ENCODE data around the gene MEGF6. TPM values are rescaled to one million over a fixed set of nuclear protein-coding genes. Genes with fewer than 3 reads are reported as not detected.

MEGF6 gene
- total and polyA plus RNA-seq, 2 of the 8 experiments (the other 6 are each of a cell fraction or from before 2014, with no cell fraction given): 4.1 to 14.8 TPM

DNA sequence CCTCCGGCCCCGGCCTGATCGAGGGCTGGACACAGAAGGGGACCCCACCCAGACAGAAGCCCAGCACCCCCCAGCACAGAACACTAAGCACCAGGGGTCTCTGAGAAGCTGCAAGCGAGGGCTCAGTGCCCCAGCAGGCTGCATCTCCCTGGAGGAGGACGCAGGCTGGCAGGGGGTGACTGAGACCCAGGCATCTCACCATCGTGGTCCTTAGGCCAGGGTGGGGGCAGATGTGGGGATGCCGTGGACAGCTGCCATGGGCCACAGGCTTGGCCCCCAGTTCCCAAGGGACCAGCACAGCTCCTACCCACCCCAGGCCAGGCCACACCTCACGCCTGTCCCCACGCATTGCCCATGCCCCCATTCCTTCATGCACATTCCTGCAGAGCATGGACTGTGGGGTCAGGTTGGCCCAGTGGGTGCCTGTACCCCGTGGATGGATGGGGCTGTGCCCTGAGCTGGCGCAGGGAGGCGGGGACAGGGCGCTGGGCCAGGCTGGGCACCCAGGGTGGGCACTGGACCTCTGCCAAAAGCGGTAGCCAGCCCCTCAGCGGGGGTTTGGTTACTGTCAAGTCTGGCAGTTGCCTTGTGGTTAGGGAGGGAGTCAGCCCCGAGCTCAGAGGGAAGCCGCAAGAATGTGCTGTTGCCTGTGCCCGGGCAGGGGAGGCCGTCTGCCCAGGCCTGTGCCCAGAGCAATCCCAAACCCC, 95.4 kb downstream of the MEGF6 start:
- Histone ChIP-seq H3K18ac (ENCODE audit: extremely low read depth, low read length) (no peak overlapping the region), H4K20me1 (replicated peaks in 1 of 2; ENCODE audit: control insufficient read depth in 1 of 2, insufficient read depth in 2 of 2, low read length in 2 of 2) (peaks cover 0 to 10% of the 10 kb centered on the region in 2 experiments), H3K9ac (replicated peaks in 1 of 4; ENCODE audit: extremely low read depth in 1 of 4, low read depth in 3 of 4, low read length in 3 of 4) (no peak overlapping the region; a peak in 1 of 7 replicates), H3K23ac (ENCODE audit: insufficient read length) (no peak overlapping the region), H2BK120ac (replicated peaks; ENCODE audit: low read depth, low read length) (no peak overlapping the region), H4K5ac (ENCODE audit: insufficient read length, low read depth, low read length) (no peak overlapping the region), H3K27me3 (replicated peaks in 1 of 4; ENCODE audit: control insufficient read depth in 3 of 4, extremely low read depth in 1 of 4, insufficient read depth in 3 of 4, low read length in 3 of 4) (no peaks in the 10 kb centered on the region), H2BK20ac (ENCODE audit: low read length) (no peak overlapping the region), H3K36me3 (ENCODE audit: control insufficient read depth in 2 of 4, insufficient read depth in 4 of 4, low read length in 3 of 4) (no peaks in the 10 kb centered on the region), H2BK12ac (ENCODE audit: low read depth, low read length) (no peak overlapping the region), H3K4me3 (ENCODE audit: extremely low read depth in 1 of 4, insufficient read depth in 2 of 4, low read depth in 3 of 4, low read length in 4 of 4) (no peak overlapping the region), H4K91ac (replicated peaks; ENCODE audit: insufficient read length, low read length) (no peak overlapping the region), H3K23me2 (ENCODE audit: low read depth, low read length) (no peaks in the 10 kb centered on the region), H3K14ac (ENCODE audit: insufficient read length) (no peak overlapping the region), H2BK5ac (ENCODE audit: low read depth, low read length) (no peak overlapping the region), H3K4ac (replicated peaks; ENCODE audit: insufficient read length, low read depth, low read length) (no peak overlapping the region), H2BK15ac (ENCODE audit: low read length) (no peak overlapping the region), H4K8ac (ENCODE audit: extremely low read depth, insufficient read depth, low read length) (peak overlapping the region; percentile 68; the same call in 1 of the 2 replicates), H3K9me3 (ENCODE audit: insufficient read depth in 2 of 2, low read depth in 1 of 2, low read length in 1 of 2) (peaks cover 0 to 7% of the 10 kb centered on the region in 2 experiments; a peak in 1 of 4 replicates), H3K79me1 (ENCODE audit: low read depth, low read length) (no peaks in the 10 kb centered on the region), H2AK5ac (ENCODE audit: low read depth, low read length) (no peak overlapping the region), H3K4me1 (replicated peaks in 1 of 4; ENCODE audit: control insufficient read depth in 3 of 4, insufficient read depth in 4 of 4, low read length in 3 of 4) (no peaks in the 10 kb centered on the region), H3K27ac (ENCODE audit: low read depth, low read length) (no peak overlapping the region), H3K56ac (replicated peaks; ENCODE audit: insufficient read length, low read depth, low read length) (no peak overlapping the region), H2AFZ (ENCODE audit: low read length) (no peak overlapping the region), H3K4me2 (ENCODE audit: insufficient read depth in 1 of 2, low read depth in 2 of 2, low read length in 2 of 2) (no peak overlapping the region), H3K79me2 (ENCODE audit: control insufficient read depth in 1 of 2, insufficient read depth in 2 of 2, low read length in 2 of 2) (no peaks in the 10 kb centered on the region)
- POLR2A ChIA-PET (ENCODE audit: partially characterized antibody): no interaction called here
- 93% methylated on average over 17 of the region's 19 CpGs; no CpG with 5 or more reads in 1 of the 2 experiments for WGBS, 2 experiments (ENCODE audit: extremely low coverage in 1 of 2, insufficient coverage in 1 of 2, insufficient read length in 1 of 2, insufficient replicate concordance in 2 of 2, low coverage in 1 of 2, low lambda C conversion rate in 2 of 2, missing lambda C conversion rate in 1 of 2)
- DNase-seq (ENCODE audit: low read depth in 1 of 2, low spot score in 2 of 2) (no peak), FAIRE-seq (no peak)
- CTCF ChIA-PET (ENCODE audit: partially characterized antibody): interaction anchor here (0.6 to 4.6 kb wide), 5 partner anchors 11 to 213 kb away, joined by 3 to 43 read pairs (median 5); no protein-coding TSS in a partner anchor
- TF ChIP-seq CTBP2 (IDR thresholded peaks at IDR 0.05; ENCODE audit: borderline replicate concordance, insufficient read depth, insufficient read length, low read length) (no peak), HDAC6 (IDR thresholded peaks at IDR 0.05; ENCODE audit: low read depth, low read length) (no peak), KDM4A (IDR thresholded peaks at IDR 0.05; ENCODE audit: low read depth, low read length, severe bottlenecking) (no peak), JUN (IDR thresholded peaks at IDR 0.05; ENCODE audit: low read depth, low read length) (no peak), RXRA (IDR thresholded peaks at IDR 0.05; ENCODE audit: insufficient read depth, low read depth, low read length) (no peak), FOSL1 (IDR thresholded peaks at IDR 0.05; ENCODE audit: insufficient read depth, low read depth, low read length) (no peak), NRF1 (IDR thresholded peaks at IDR 0.05; ENCODE audit: low read depth, low read length) (no peak), SIN3A (conservative IDR thresholded peaks at IDR 0.05 in 1 of 2, IDR thresholded peaks at IDR 0.05 in 1 of 2; ENCODE audit: low read depth in 1 of 2, low read length in 2 of 2) (no peak), RAD21 (IDR thresholded peaks at IDR 0.05 in 1 of 2, conservative IDR thresholded peaks at IDR 0.05 in 1 of 2; ENCODE audit: low read depth in 2 of 2, low read length in 2 of 2) (no peak)
- TF ChIP-seq, protein P1, sequence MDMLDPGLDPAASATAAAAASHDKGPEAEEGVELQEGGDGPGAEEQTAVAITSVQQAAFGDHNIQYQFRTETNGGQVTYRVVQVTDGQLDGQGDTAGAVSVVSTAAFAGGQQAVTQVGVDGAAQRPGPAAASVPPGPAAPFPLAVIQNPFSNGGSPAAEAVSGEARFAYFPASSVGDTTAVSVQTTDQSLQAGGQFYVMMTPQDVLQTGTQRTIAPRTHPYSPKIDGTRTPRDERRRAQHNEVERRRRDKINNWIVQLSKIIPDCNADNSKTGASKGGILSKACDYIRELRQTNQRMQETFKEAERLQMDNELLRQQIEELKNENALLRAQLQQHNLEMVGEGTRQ (IDR thresholded peaks at IDR 0.05; ENCODE audit: low read length): no peak

Measured in H1 (cell line).